Fibroblast of skin of back (primary cell): ENCODE results near the gene MTUS2.
"Not testable (repeated sequence)": the region's sequence is repeated elsewhere in the genome, so short reads cannot be mapped to it uniquely, and the experiment has no call there.

Experiments used
- DNase-seq: peaks from one replicate; pipeline ENCODE4 v3.0.0-alpha.2; 2013

The MTUS2 gene

DNA sequence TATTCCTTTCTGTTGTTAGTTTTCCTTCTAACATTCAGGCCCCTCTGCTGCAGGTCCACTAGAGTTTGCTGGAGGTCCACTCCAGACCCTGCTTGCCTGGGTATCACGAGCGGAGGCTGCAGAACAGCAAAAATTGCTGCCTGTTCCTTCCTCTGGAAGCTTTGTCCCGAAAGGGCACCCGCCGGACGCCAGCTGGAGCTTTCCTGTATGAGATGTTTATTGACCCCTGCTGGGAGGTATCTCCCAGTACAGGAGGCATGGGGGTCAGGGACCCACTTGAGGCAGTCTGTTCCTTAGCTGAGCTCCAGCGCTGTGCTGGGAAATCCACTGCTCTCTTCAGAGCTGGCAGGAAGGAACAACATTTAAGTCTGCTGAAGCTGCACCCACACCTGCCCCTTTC, 516.2 kb downstream of the MTUS2 start:
- DNase-seq = no peak

GRCh38 chr13:29339386-29340272, 519.5 kb downstream of the MTUS2 start:
- no peak for DNase-seq

DNA sequence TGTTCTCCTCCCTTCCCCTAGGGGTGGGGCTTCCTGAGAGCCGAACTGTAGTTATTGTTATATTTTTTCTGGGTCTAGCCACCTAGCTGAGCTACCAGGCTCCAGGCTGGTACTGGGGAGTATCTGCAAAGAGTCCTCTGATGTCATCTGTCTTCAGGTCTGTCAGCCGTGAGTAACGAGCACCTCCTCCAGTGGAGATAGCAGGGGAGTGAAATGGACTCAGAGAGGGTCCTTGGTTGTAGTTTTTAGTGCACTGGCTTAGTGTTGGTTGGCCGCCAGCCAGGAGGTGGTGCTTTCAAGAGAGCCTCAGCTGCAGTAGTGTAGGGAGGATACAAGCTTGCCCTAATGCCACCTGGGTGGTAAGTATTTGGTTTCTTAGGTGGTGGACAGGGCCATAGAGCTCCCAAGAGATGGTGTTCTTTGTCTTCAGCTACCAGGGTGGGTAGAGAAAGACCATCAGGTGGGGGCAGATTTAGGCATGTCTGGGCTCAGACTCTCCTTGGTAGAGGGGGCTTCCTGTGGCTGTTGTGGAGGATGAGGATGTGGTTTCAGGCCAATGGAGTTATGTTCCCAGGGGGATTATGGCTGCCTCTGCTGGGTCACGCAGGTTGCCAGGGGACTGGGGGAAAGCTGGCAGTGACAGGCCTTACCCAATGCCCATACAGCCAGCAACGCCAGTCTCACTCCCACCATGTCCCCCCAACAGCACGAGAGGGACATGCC, 525.9 kb downstream of the MTUS2 start:
- DNase-seq = not testable (repeated sequence)

GRCh38 chr13:29355029-29355428, 534.9 kb downstream of the MTUS2 start:
- no peak for DNase-seq

DNA sequence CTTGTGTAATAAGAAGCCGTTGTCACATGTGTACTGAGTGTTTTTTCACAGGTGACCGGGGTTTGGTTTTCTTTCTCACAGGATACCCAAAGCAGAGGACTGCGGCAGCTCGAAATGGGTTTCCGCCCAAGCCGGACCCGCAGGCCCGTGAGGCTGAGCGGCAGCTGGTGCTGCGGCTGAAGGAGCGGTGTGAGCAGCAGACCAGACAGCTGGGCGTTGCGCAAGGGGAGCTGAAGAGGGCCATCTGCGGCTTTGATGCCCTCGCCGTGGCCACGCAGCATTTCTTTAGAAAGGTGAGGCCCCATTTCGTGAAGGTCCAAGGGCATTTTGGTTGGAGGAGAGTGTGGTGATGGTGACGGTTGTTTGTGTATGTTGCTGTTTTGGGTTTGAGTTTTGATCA, 539.0 kb downstream of the MTUS2 start:
- DNase-seq = no peak

GRCh38 chr13:29361716-29362115, 541.6 kb downstream of the MTUS2 start:
- DNase-seq = peak; percentile 2

- DNase-seq = peak; percentile 45
Observed at GRCh38 chr13:29362849-29363604, 542.9 kb downstream of the MTUS2 start.

- peak; percentile 48 for DNase-seq
Observed at GRCh38 chr13:29369060-29369743, 549.1 kb downstream of the MTUS2 start.

DNA sequence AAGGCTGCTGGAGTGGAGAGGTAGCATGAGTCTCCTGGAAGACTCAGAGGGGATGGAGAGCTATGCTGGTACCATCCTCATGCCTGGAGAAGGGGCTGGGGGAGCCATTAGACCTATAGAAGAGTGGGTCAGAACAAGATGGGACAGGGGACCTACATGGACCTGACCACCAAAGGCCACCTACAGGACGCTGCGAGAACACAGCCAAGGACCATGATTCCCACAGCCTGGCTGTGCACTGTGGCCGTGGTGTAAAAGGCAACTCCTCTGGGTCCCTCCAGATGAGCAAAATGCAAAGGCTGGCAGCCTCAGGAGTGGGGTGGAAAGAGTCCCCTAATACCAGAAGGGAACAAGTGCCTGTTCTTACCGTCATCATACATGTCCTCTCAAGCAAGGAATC, 559.1 kb downstream of the MTUS2 start:
- no peak for DNase-seq

- no peak for DNase-seq
Observed at GRCh38 chr13:29379865-29380264, 559.7 kb downstream of the MTUS2 start.

- DNase-seq = no peak
Observed at GRCh38 chr13:29382021-29382420, 561.9 kb downstream of the MTUS2 start.

DNA sequence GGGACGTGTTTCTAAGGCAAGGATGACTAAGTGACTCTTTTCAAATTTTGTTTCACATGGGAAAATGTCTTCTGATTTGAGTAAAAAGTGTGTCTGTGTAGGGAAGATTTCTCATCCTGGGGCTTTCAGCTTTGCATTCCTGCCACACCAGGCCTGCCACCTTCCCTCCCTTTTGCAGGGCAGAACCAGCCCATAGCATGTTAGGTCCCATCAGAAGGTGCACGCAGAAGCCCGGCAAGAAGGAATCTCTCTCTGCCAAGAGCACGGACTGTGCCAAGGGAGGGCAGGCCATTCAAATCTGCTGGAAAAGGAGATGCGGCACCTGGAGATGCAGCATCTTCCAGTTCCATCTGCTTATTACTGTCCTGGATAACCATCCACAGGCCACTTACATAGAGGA, 563.3 kb downstream of the MTUS2 start:
- DNase-seq = no peak

- no peak for DNase-seq
Observed at GRCh38 chr13:29384466-29384865, 564.3 kb downstream of the MTUS2 start.

DNA sequence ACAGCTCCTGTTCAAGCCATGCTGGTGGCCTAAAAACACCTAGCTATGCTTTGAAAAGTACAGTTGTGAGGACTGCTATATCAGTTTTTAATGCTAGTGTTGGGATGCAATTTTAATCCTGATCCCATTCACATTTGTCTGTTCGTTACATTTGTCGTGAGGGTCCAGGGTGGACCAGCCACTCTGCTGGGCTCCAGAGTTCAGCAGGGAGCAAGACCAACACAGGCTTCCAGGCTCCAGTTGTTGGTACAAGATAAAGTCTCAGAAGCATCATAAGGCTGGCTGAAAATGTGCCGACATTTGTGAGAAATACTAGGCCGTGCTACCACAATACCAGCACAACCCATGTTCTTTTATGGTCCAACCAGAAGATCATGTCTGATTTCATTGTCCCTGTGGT, 564.7 kb downstream of the MTUS2 start:
- DNase-seq = no peak

DNA sequence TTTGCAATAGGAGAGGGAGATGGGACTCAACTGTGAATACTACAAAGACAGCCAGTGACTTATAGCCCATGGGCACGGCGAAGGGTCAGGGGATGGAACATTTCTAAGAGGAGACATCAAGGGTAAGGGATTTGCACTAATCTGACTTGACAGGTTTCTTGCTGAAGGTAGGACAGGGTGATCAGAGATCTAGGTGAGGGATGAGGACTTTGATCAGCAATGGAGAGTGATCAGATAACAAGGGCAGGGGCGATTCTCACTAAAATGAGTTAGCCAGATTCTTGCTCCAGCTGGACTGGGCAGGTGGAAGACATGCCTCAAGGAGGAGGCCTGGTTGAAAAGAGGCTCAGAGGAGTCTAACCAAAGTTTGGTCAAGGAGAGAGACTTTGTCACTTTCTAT, 566.1 kb downstream of the MTUS2 start:
- no peak for DNase-seq

- not testable (repeated sequence) for DNase-seq
Observed at GRCh38 chr13:29390598-29390997, 570.5 kb downstream of the MTUS2 start.

- DNase-seq = no peak
Observed at GRCh38 chr13:29396446-29396845, 576.3 kb downstream of the MTUS2 start.

- no peak for DNase-seq
Observed at GRCh38 chr13:29397265-29397664, 577.1 kb downstream of the MTUS2 start.

DNA sequence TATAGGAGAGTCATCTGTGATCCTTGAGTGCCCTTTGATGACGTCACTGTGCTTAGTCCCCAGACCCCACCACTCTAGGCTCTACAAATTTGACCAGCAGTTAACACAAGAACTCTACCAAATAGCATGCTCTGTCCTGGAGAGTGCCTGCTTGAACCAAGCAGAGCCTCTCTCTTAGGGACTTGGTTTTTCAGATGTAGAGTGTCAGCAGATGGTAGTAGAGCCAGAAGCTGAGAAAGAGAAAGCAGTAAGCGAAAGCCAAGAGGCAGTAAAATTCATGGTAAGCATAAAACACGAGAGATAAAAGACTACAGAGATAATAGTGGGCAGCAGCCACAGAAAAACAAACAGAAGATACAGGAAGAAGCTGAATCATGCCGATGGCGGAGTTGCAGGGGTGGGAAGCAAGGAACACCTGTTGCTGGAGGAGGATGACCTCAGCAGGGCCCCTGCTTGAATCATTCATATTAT, 582.1 kb downstream of the MTUS2 start:
- DNase-seq = no peak

GRCh38 chr13:29405401-29405800, 585.3 kb downstream of the MTUS2 start:
- no peak for DNase-seq

- peak; percentile 73 for DNase-seq
Observed at GRCh38 chr13:29411481-29411880, 591.3 kb downstream of the MTUS2 start.

GRCh38 chr13:29418026-29418425, 597.9 kb downstream of the MTUS2 start:
- DNase-seq = no peak
